ENCODE data around the gene ZFAND5. TPM values are rescaled to one million over a fixed set of nuclear protein-coding genes. Genes with fewer than 3 reads are reported as not detected.

Gene ZFAND5
- total RNA-seq, 2 experiments from 2014 or later = 64.1 to 69.0 TPM

- Mint-ChIP-seq H3K4me1 (ENCODE audit: low read depth) (peaks cover 1% of the 10 kb centered on the region), H3K9me3 (ENCODE audit: insufficient read depth) (no peaks in the 10 kb centered on the region), H3K27ac (no peak overlapping the region), H3K27me3 (ENCODE audit: low read depth) (no peaks in the 10 kb centered on the region), H3K4me3 (no peak overlapping the region), H3K36me3 (ENCODE audit: low read depth) (peaks cover 1% of the 10 kb centered on the region)
- POLR2A ChIA-PET = no interaction called here
- no peak for DNase-seq
- no peak for ATAC-seq
- CTCF ChIA-PET = interaction anchor here (0.7 kb wide), 1 partner anchor 10 kb away, joined by 3 read pairs; no protein-coding TSS in a partner anchor
These were observed 18.7 kb downstream of the ZFAND5 start for GRCh38 chr9:72346333-72346732.

- ChIA-PET POLR2A (no interaction called here), CTCF (no interaction called here)
- ATAC-seq (no peak), DNase-seq (no peak)
- no peak overlapping the region for H3K4me3 Mint-ChIP-seq
- H3K27ac Mint-ChIP-seq = no peak overlapping the region
- H3K36me3 Mint-ChIP-seq (ENCODE audit: low read depth) = no peaks in the 10 kb centered on the region
- H3K4me1 Mint-ChIP-seq (ENCODE audit: low read depth) = no peaks in the 10 kb centered on the region
- no peaks in the 10 kb centered on the region for H3K9me3 Mint-ChIP-seq (ENCODE audit: insufficient read depth)
- H3K27me3 Mint-ChIP-seq (ENCODE audit: low read depth) = no peaks in the 10 kb centered on the region
These were observed 26.4 kb downstream of the ZFAND5 start for GRCh38 chr9:72338631-72339030.

GRCh38 chr9:72337286-72337685 is 27.7 kb downstream of the ZFAND5 start:
- Mint-ChIP-seq H3K4me1 (ENCODE audit: low read depth) (no peaks in the 10 kb centered on the region), H3K4me3 (no peak overlapping the region), H3K27me3 (ENCODE audit: low read depth) (no peaks in the 10 kb centered on the region), H3K36me3 (ENCODE audit: low read depth) (no peaks in the 10 kb centered on the region), H3K9me3 (ENCODE audit: insufficient read depth) (no peaks in the 10 kb centered on the region), H3K27ac (no peak overlapping the region)
- ATAC-seq (no peak), DNase-seq (no peak)
- ChIA-PET POLR2A (no interaction called here), CTCF (no interaction called here)

- CTCF ChIA-PET = interaction anchor here (0.6 kb wide), 1 partner anchor 156 kb away, joined by 3 read pairs; no protein-coding TSS in a partner anchor
These were observed 30.2 kb downstream of the ZFAND5 start for GRCh38 chr9:72334658-72335337.

GRCh38 chr9:72333709-72334108 is 31.3 kb downstream of the ZFAND5 start:
- Mint-ChIP-seq H3K9me3 (ENCODE audit: insufficient read depth) (no peaks in the 10 kb centered on the region), H3K36me3 (ENCODE audit: low read depth) (no peaks in the 10 kb centered on the region), H3K4me3 (no peak overlapping the region), H3K27ac (no peak overlapping the region), H3K27me3 (ENCODE audit: low read depth) (peaks cover 2% of the 10 kb centered on the region), H3K4me1 (ENCODE audit: low read depth) (no peaks in the 10 kb centered on the region)
- ChIA-PET POLR2A (no interaction called here), CTCF (no interaction called here)
- ATAC-seq = no peak
- DNase-seq = no peak

More at GRCh38 chr9:72334658-72335337, 30.2 kb downstream of the ZFAND5 start:
- H3K27ac Mint-ChIP-seq = no peak overlapping the region
- no peaks in the 10 kb centered on the region for H3K4me1 Mint-ChIP-seq (ENCODE audit: low read depth)
- no peak overlapping the region for H3K4me3 Mint-ChIP-seq
- DNase-seq (no peak), ATAC-seq (no peak)
- no peaks in the 10 kb centered on the region for H3K9me3 Mint-ChIP-seq (ENCODE audit: insufficient read depth)
- H3K36me3 Mint-ChIP-seq (ENCODE audit: low read depth) = no peaks in the 10 kb centered on the region
- POLR2A ChIA-PET = no interaction called here
- peaks cover 2% of the 10 kb centered on the region for H3K27me3 Mint-ChIP-seq (ENCODE audit: low read depth)

GRCh38 chr9:72333197-72333596 is 31.8 kb downstream of the ZFAND5 start:
- Mint-ChIP-seq H3K27me3 (ENCODE audit: low read depth) (peaks cover 2% of the 10 kb centered on the region), H3K9me3 (ENCODE audit: insufficient read depth) (no peaks in the 10 kb centered on the region), H3K27ac (no peak overlapping the region), H3K4me1 (ENCODE audit: low read depth) (no peaks in the 10 kb centered on the region), H3K4me3 (no peak overlapping the region), H3K36me3 (ENCODE audit: low read depth) (no peaks in the 10 kb centered on the region)
- ChIA-PET CTCF (no interaction called here), POLR2A (no interaction called here)
- ATAC-seq (no peak), DNase-seq (no peak)

GRCh38 chr9:72332351-72332750 is 32.7 kb downstream of the ZFAND5 start:
- DNase-seq (no peak), ATAC-seq (no peak)
- Mint-ChIP-seq H3K36me3 (ENCODE audit: low read depth) (no peaks in the 10 kb centered on the region), H3K27me3 (ENCODE audit: low read depth) (peaks cover 2% of the 10 kb centered on the region), H3K9me3 (ENCODE audit: insufficient read depth) (no peaks in the 10 kb centered on the region), H3K27ac (no peak overlapping the region), H3K4me3 (no peak overlapping the region), H3K4me1 (ENCODE audit: low read depth) (no peaks in the 10 kb centered on the region)
- CTCF ChIA-PET = no interaction called here
- POLR2A ChIA-PET = no interaction called here

GRCh38 chr9:72327631-72328030 is 37.4 kb downstream of the ZFAND5 start:
- no peak overlapping the region for H3K27ac Mint-ChIP-seq
- H3K27me3 Mint-ChIP-seq (ENCODE audit: low read depth) = peaks cover 12% of the 10 kb centered on the region
- no peaks in the 10 kb centered on the region for H3K9me3 Mint-ChIP-seq (ENCODE audit: insufficient read depth)
- no peaks in the 10 kb centered on the region for H3K4me1 Mint-ChIP-seq (ENCODE audit: low read depth)
- no peak for DNase-seq
- H3K4me3 Mint-ChIP-seq = no peak overlapping the region
- ATAC-seq = no peak
- POLR2A ChIA-PET = interaction anchor here (0.6 kb wide), 1 partner anchor 18 kb away, joined by 4 read pairs; no protein-coding TSS in a partner anchor
- CTCF ChIA-PET = no interaction called here
- H3K36me3 Mint-ChIP-seq (ENCODE audit: low read depth) = no peaks in the 10 kb centered on the region

GRCh38 chr9:72326641-72327040 is 38.4 kb downstream of the ZFAND5 start:
- POLR2A ChIA-PET = no interaction called here
- Mint-ChIP-seq H3K4me3 (no peak overlapping the region), H3K4me1 (ENCODE audit: low read depth) (no peaks in the 10 kb centered on the region), H3K27me3 (ENCODE audit: low read depth) (peaks cover 12% of the 10 kb centered on the region), H3K36me3 (ENCODE audit: low read depth) (no peaks in the 10 kb centered on the region), H3K9me3 (ENCODE audit: insufficient read depth) (no peaks in the 10 kb centered on the region), H3K27ac (no peak overlapping the region)
- CTCF ChIA-PET = interaction anchor here (0.5 kb wide), 1 partner anchor 766 kb away, joined by 3 read pairs; no protein-coding TSS in a partner anchor
- DNase-seq (no peak), ATAC-seq (no peak)

GRCh38 chr9:72324974-72325373 is 40.0 kb downstream of the ZFAND5 start:
- POLR2A ChIA-PET = no interaction called here
- no peaks in the 10 kb centered on the region for H3K9me3 Mint-ChIP-seq (ENCODE audit: insufficient read depth)
- DNase-seq (no peak), ATAC-seq (no peak)
- peaks cover 9% of the 10 kb centered on the region for H3K27me3 Mint-ChIP-seq (ENCODE audit: low read depth)
- H3K4me1 Mint-ChIP-seq (ENCODE audit: low read depth) = no peaks in the 10 kb centered on the region
- H3K27ac Mint-ChIP-seq = no peak overlapping the region
- CTCF ChIA-PET = interaction anchor here (0.8 kb wide), 1 partner anchor 32 kb away, joined by 3 read pairs; no protein-coding TSS in a partner anchor
- no peak overlapping the region for H3K4me3 Mint-ChIP-seq
- H3K36me3 Mint-ChIP-seq (ENCODE audit: low read depth) = no peaks in the 10 kb centered on the region

GRCh38 chr9:72322678-72323077 is 42.3 kb downstream of the ZFAND5 start:
- H3K27ac Mint-ChIP-seq = no peak overlapping the region
- no peaks in the 10 kb centered on the region for H3K4me1 Mint-ChIP-seq (ENCODE audit: low read depth)
- ChIA-PET CTCF (no interaction called here), POLR2A (no interaction called here)
- no peaks in the 10 kb centered on the region for H3K36me3 Mint-ChIP-seq (ENCODE audit: low read depth)
- H3K27me3 Mint-ChIP-seq (ENCODE audit: low read depth) = peaks cover 12% of the 10 kb centered on the region
- DNase-seq (no peak), ATAC-seq (no peak)
- no peaks in the 10 kb centered on the region for H3K9me3 Mint-ChIP-seq (ENCODE audit: insufficient read depth)
- H3K4me3 Mint-ChIP-seq = no peak overlapping the region

- Mint-ChIP-seq H3K4me1 (ENCODE audit: low read depth) (no peaks in the 10 kb centered on the region), H3K27me3 (ENCODE audit: low read depth) (peaks cover 12% of the 10 kb centered on the region), H3K9me3 (ENCODE audit: insufficient read depth) (no peaks in the 10 kb centered on the region), H3K36me3 (ENCODE audit: low read depth) (no peaks in the 10 kb centered on the region), H3K4me3 (no peak overlapping the region), H3K27ac (no peak overlapping the region)
- DNase-seq (no peak), ATAC-seq (no peak)
- POLR2A ChIA-PET = no interaction called here
- CTCF ChIA-PET = no interaction called here
These were observed 42.7 kb downstream of the ZFAND5 start for GRCh38 chr9:72322259-72322658.

All from activated CD8-positive, alpha-beta T cell treated with anti-CD3 and anti-CD28 coated beads, Interleukin-2, amount 10 ng/mL, durations not matched to agents 7 days and 5 days (primary cell).